ENCODE data around the gene EOMES.

GRCh38 chr3:27678234-27678633, 43.9 kb downstream of the EOMES start:
- TF ChIP-seq, protein P1, sequence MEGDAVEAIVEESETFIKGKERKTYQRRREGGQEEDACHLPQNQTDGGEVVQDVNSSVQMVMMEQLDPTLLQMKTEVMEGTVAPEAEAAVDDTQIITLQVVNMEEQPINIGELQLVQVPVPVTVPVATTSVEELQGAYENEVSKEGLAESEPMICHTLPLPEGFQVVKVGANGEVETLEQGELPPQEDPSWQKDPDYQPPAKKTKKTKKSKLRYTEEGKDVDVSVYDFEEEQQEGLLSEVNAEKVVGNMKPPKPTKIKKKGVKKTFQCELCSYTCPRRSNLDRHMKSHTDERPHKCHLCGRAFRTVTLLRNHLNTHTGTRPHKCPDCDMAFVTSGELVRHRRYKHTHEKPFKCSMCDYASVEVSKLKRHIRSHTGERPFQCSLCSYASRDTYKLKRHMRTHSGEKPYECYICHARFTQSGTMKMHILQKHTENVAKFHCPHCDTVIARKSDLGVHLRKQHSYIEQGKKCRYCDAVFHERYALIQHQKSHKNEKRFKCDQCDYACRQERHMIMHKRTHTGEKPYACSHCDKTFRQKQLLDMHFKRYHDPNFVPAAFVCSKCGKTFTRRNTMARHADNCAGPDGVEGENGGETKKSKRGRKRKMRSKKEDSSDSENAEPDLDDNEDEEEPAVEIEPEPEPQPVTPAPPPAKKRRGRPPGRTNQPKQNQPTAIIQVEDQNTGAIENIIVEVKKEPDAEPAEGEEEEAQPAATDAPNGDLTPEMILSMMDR (conservative IDR thresholded peaks at IDR 0.05) = no peak
- no peak for TF ChIP-seq ZFX (IDR thresholded peaks at IDR 0.05)
